Astrocyte (in vitro differentiated cells and primary cell): Measurements from ENCODE around the gene OXTR. TPM values are rescaled to one million over a fixed set of nuclear protein-coding genes. Genes with fewer than 3 reads are reported as not detected.

Source experiments
- DNase-seq: peaks from one replicate; pipeline ENCODE4 v3.0.0-alpha.2; 2010; ENCODE audit warnings: low read depth
- FAIRE-seq: peaks from 2 replicates; lab custom pipeline; 2011; peaks lifted over from hg19 to GRCh38; lab: Jason Lieb, UNC
- H2AFZ ChIP-seq: 2 replicates; pipeline ENCODE4 v1.6.0; 2012; ENCODE audit warnings: low read depth, low read length, inconsistent platforms
- H3K27ac ChIP-seq: 2 replicates; pipeline ENCODE4 v1.5.1; 2011; ENCODE audit warnings: low read depth, low read length, inconsistent platforms
- H3K27me3 ChIP-seq: 2 replicates; pipeline ENCODE4 v1.6.0; 2011; ENCODE audit warnings: low read length, inconsistent platforms; ENCODE audit not compliant: insufficient read depth
- H3K36me3 ChIP-seq: 2 replicates; pipeline ENCODE4 v1.5.1; 2011; ENCODE audit warnings: low read length, inconsistent platforms; ENCODE audit not compliant: insufficient read depth
- H3K4me1 ChIP-seq: 2 replicates; pipeline ENCODE4 v1.5.1; 2011; ENCODE audit warnings: low read length, inconsistent platforms; ENCODE audit not compliant: insufficient read depth
- H3K4me2 ChIP-seq: 2 replicates; pipeline ENCODE4 v1.6.0; 2012; ENCODE audit warnings: low read length, inconsistent platforms
- H3K4me3 ChIP-seq: 2 replicates; pipeline ENCODE4 v1.5.1; 2011; ENCODE audit warnings: low read depth, mild to moderate bottlenecking, low read length, inconsistent platforms; ENCODE audit not compliant: insufficient read depth
- H3K79me2 ChIP-seq: 2 replicates; pipeline ENCODE4 v1.6.0; 2012; ENCODE audit warnings: mild to moderate bottlenecking, low read length, inconsistent platforms; ENCODE audit not compliant: insufficient read depth
- H3K9ac ChIP-seq: 2 replicates; pipeline ENCODE4 v1.6.0; 2012; ENCODE audit warnings: mild to moderate bottlenecking, low read length, inconsistent platforms
- H3K9me3 ChIP-seq: 2 replicates; pipeline ENCODE4 v1.5.1; 2012; ENCODE audit warnings: low read depth, mild to moderate bottlenecking, low read length, inconsistent platforms; ENCODE audit not compliant: insufficient read depth
- H4K20me1 ChIP-seq: 2 replicates; pipeline ENCODE4 v1.6.0; 2012; ENCODE audit warnings: low read length, inconsistent platforms; ENCODE audit not compliant: insufficient read depth
- H3K27ac Mint-ChIP-seq: one replicate; pipeline ENCODE4 v1.8.0; 2021; ENCODE audit warnings: mild to moderate bottlenecking, mixed read lengths; ENCODE audit not compliant: unreplicated experiment
- H3K27me3 Mint-ChIP-seq: one replicate; pipeline ENCODE4 v1.8.0; 2021; ENCODE audit warnings: low read depth, mixed read lengths; ENCODE audit not compliant: unreplicated experiment
- H3K36me3 Mint-ChIP-seq: one replicate; pipeline ENCODE4 v1.8.0; 2021; ENCODE audit warnings: low read depth, mixed read lengths; ENCODE audit not compliant: unreplicated experiment
- H3K4me1 Mint-ChIP-seq: one replicate; pipeline ENCODE4 v1.8.0; 2021; ENCODE audit warnings: low read depth, mixed read lengths; ENCODE audit not compliant: unreplicated experiment
- H3K4me3 Mint-ChIP-seq: one replicate; pipeline ENCODE4 v1.8.0; 2021; ENCODE audit warnings: mild to moderate bottlenecking, moderate library complexity, mixed read lengths; ENCODE audit not compliant: unreplicated experiment
- H3K9me3 Mint-ChIP-seq: one replicate; pipeline ENCODE4 v1.8.0; 2021; ENCODE audit warnings: mild to moderate bottlenecking, mixed read lengths; ENCODE audit not compliant: unreplicated experiment
- CTCF ChIP-seq: IDR thresholded peaks from 2 replicates; pipeline ENCODE4 v1.5.1; 2011; ENCODE audit warnings: low read depth, mild to moderate bottlenecking, inconsistent platforms, low read length, moderate library complexity; ENCODE audit not compliant: insufficient read depth
- EZH2 ChIP-seq: IDR thresholded peaks from 2 replicates; pipeline ENCODE4 v1.6.1; 2012; ENCODE audit warnings: mild to moderate bottlenecking, low read length, inconsistent platforms; ENCODE audit not compliant: insufficient read depth
- total RNA-seq: library from RNA; stranded (reverse); gene quantifications from 2 replicates; pipeline ENCODE4 v1.2.1, GENCODE V29; 2021

OXTR gene
- total RNA-seq, 1 donor from 2014 or later: 3.0 TPM

DNA sequence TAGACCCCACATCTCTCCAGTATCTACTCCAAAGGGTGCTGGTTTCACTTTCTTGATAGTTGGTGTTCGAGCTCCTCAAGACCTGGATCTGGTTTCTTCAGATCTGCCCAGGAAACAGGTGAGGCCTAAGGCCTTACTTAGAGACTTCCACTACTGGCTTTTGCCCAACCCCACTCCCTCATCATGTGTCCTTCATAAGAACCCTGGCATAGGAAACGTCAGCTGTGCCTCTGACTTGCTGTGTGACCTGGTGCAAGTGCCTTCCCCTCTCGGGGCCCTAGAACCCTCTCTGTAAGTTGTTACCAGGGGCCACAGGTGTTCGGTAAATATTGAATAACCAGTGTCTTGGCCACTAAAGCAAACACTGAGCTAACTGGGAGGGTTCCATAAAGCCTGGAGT is 3.9 kb downstream of the OXTR start:
- H3K4me3 ChIP-seq: peak overlapping the region; percentile 79
- peak overlapping the region; percentile 85 for H3K9ac ChIP-seq
- Mint-ChIP-seq H3K4me3 (no peak overlapping the region), H3K36me3 (peaks cover 2% of the 10 kb centered on the region), H3K4me1 (peaks cover 4% of the 10 kb centered on the region), H3K9me3 (peaks cover under 1% of the 10 kb centered on the region), H3K27ac (no peak overlapping the region), H3K27me3 (peaks cover 55% of the 10 kb centered on the region)
- H3K27ac ChIP-seq: no peak overlapping the region
- H3K4me2 ChIP-seq: peak overlapping the region; percentile 98
- H3K27me3 ChIP-seq: no peaks in the 10 kb centered on the region
- H2AFZ ChIP-seq: no peak overlapping the region
- peaks cover 56% of the 10 kb centered on the region for H3K4me1 ChIP-seq
- TF ChIP-seq CTCF: no peak
- no peak for TF ChIP-seq EZH2
- DNase-seq: no peak
- peaks cover 54% of the 10 kb centered on the region for H4K20me1 ChIP-seq
- H3K9me3 ChIP-seq: no peaks in the 10 kb centered on the region
- peaks cover 68% of the 10 kb centered on the region for H3K79me2 ChIP-seq
- H3K36me3 ChIP-seq: peaks cover 16% of the 10 kb centered on the region
- peak; percentile 58 for FAIRE-seq

GRCh38 chr3:8764528-8764927 is 4.9 kb downstream of the OXTR start:
- peaks cover 2% of the 10 kb centered on the region for H3K36me3 Mint-ChIP-seq
- peaks cover 54% of the 10 kb centered on the region for H4K20me1 ChIP-seq
- H3K9ac ChIP-seq: no peak overlapping the region
- no peak overlapping the region for H2AFZ ChIP-seq
- no peaks in the 10 kb centered on the region for H3K9me3 ChIP-seq
- no peak overlapping the region for H3K27ac Mint-ChIP-seq
- peaks cover 61% of the 10 kb centered on the region for H3K27me3 Mint-ChIP-seq
- H3K9me3 Mint-ChIP-seq: peaks cover 1% of the 10 kb centered on the region
- H3K36me3 ChIP-seq: peaks cover 16% of the 10 kb centered on the region
- peaks cover 4% of the 10 kb centered on the region for H3K4me1 Mint-ChIP-seq
- peaks cover 68% of the 10 kb centered on the region for H3K79me2 ChIP-seq
- H3K4me1 ChIP-seq: peaks cover 47% of the 10 kb centered on the region
- H3K27me3 ChIP-seq: no peaks in the 10 kb centered on the region
- no peak overlapping the region for H3K27ac ChIP-seq
- FAIRE-seq (no peak), DNase-seq (no peak)
- peak overlapping the region; percentile 98 for H3K4me2 ChIP-seq
- no peak for TF ChIP-seq CTCF
- TF ChIP-seq EZH2: no peak
- H3K4me3 Mint-ChIP-seq: no peak overlapping the region
- no peak overlapping the region for H3K4me3 ChIP-seq

DNA sequence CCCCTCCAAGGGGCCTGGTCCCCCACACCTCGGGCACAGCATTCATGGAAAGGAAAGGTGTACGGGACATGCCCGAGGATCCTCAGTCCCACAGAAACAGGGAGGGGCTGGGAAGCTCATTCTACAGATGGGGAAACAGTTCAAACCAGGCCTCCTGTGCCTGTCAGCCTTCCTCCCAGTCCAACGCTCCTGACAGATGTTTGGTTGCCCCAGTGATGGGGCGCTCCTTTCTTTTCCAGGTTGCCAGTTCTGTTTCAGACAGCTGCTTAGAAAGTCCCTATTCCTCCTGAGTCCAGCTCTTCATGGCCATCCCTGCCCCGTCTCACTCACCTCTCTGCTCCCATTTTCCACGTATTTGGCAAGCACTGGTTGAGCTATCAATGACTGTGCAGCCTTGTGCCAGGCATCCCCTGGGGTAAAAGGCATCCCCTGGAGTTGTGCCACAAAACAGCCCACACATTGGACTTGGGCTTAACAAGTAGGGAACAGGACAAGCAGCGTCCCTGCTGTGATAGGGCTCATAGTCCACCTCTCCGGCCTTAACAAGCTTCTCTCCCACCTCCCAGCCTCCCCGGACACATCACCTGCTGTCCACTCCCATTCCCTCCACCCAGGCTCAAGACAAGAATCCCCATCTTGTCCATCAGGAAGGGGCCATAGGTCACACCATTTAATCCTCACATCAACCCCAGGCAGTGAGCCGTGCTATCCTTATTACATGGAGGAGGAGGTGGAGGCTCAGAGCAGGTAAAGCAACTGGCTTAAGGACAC is 6.6 kb downstream of the OXTR start:
- no peak for FAIRE-seq
- TF ChIP-seq EZH2: no peak
- TF ChIP-seq CTCF: no peak
- H3K4me1 ChIP-seq: peaks cover 50% of the 10 kb centered on the region
- Mint-ChIP-seq H3K9me3 (peaks cover 1% of the 10 kb centered on the region), H3K4me1 (peaks cover 8% of the 10 kb centered on the region), H3K27ac (no peak overlapping the region), H3K27me3 (peaks cover 49% of the 10 kb centered on the region), H3K36me3 (peaks cover 2% of the 10 kb centered on the region), H3K4me3 (no peak overlapping the region)
- H3K9ac ChIP-seq: no peak overlapping the region
- H3K9me3 ChIP-seq: no peaks in the 10 kb centered on the region
- no peaks in the 10 kb centered on the region for H3K27me3 ChIP-seq
- H3K27ac ChIP-seq: no peak overlapping the region
- DNase-seq: no peak
- H3K4me2 ChIP-seq: peak overlapping the region; percentile 15
- H2AFZ ChIP-seq: no peak overlapping the region
- H4K20me1 ChIP-seq: peaks cover 56% of the 10 kb centered on the region
- no peak overlapping the region for H3K4me3 ChIP-seq
- peaks cover 19% of the 10 kb centered on the region for H3K36me3 ChIP-seq
- H3K79me2 ChIP-seq: peaks cover 53% of the 10 kb centered on the region
